Skeletal muscle tissue (tissue), 4 donors: ENCODE data around the gene NOX3. TPM values are rescaled to one million over a fixed set of nuclear protein-coding genes. Genes with fewer than 3 reads are reported as not detected.
"Not testable (repeated sequence)": the region's sequence is repeated elsewhere in the genome, so short reads cannot be mapped to it uniquely, and the experiment has no call there.

Experiments used
- H3K27ac ChIP-seq: one replicate; pipeline ENCODE4 v1.7.0; 2013; ENCODE audit warnings: mild to moderate bottlenecking, low read depth, low read length, inconsistent platforms
- H3K27me3 ChIP-seq, 3 donors: one replicate each; pipeline ENCODE4 v1.7.0; 2013; ENCODE audit warnings: low read length in 3 of 3; ENCODE audit not compliant: control insufficient read depth in 3 of 3, insufficient read depth in 3 of 3
- H3K36me3 ChIP-seq, 3 donors: one replicate each; pipeline ENCODE4 v1.7.0; 2013; ENCODE audit warnings: low read length in 3 of 3; ENCODE audit not compliant: control insufficient read depth in 3 of 3, insufficient read depth in 3 of 3
- H3K4me1 ChIP-seq, 3 donors: one replicate each; pipeline ENCODE4 v1.7.0; 2013; ENCODE audit warnings: low read length in 3 of 3, mild to moderate bottlenecking in 3 of 3; ENCODE audit not compliant: control insufficient read depth in 3 of 3, insufficient read depth in 3 of 3
- H3K4me3 ChIP-seq, 3 donors: one replicate each; pipeline ENCODE4 v1.7.0; 2013; ENCODE audit warnings: low read length in 3 of 3
- H3K9ac ChIP-seq, 3 donors: one replicate each; pipeline ENCODE4 v1.7.0; 2013; ENCODE audit warnings: low read length in 3 of 3, mild to moderate bottlenecking in 3 of 3, moderate library complexity in 2 of 3, low read depth in 1 of 3
- H3K9me3 ChIP-seq, 3 donors: one replicate each; pipeline ENCODE4 v1.7.0; 2013; ENCODE audit warnings: low read length in 3 of 3; ENCODE audit not compliant: control insufficient read depth in 3 of 3
- total RNA-seq: library from RNA; depleted of rRNA; stranded (reverse); fragments of >200 nt; gene quantifications from one replicate; pipeline ENCODE4 v1.2.3, GENCODE V29; 2014
- donor health status: Osteomylitis.

Gene NOX3
- total RNA-seq, 1 donor from 2014 or later, result not detected

DNA sequence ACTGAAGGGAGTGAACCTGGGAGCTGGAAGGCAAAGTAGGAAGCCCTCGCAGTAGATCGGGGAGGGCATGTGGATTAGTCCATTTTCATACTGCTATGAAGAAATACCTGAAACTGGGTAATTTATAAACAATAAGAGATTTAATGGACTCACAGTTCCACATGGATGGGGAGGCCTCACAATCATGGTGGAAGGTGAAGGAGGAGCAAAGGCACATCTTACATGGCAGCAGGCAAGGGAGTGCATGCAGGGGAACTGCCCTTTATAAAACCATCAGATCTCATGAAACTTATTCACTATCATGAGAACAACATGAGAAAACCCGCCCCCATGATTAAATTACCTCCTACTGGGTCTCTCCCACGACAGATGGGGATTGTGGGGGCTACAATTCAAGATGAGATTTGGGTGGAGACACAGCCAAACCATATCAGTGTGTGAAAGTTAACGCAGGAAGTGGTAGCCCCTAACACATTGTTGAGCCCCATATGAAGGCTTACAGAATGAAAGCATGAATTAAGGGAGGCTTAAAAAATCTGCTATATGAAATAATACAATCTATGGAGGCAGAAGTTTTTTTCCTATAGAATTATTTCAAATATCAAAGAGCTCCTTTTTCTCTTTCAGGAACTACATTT, 15.5 kb upstream of the NOX3 start:
- H3K36me3 ChIP-seq, H3K27me3 ChIP-seq, H3K4me1 ChIP-seq, H3K9me3 ChIP-seq, H3K9ac ChIP-seq, H3K27ac ChIP-seq, H3K4me3 ChIP-seq: not testable (repeated sequence)

DNA sequence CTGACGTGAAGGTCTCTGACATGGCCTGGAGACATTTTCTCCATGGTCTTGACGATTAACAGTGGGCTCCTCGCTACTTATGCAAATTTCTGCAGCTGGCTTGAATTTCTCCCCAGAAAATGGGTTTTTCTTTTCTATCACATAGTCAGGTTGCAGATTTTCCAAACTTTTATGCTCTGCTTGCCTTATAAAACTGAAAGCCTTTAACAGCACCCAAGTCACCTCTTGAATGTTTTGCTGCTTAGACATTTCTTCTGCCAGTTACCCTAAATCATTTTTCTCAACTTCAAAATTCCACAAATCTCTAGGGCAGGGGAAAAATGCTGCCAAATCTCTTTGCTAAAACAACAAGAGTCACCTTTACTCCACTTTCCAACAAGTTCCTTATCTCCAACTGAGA, 12.9 kb upstream of the NOX3 start:
- H3K4me1 ChIP-seq, H3K27ac ChIP-seq, H3K9me3 ChIP-seq: not testable (repeated sequence)

DNA sequence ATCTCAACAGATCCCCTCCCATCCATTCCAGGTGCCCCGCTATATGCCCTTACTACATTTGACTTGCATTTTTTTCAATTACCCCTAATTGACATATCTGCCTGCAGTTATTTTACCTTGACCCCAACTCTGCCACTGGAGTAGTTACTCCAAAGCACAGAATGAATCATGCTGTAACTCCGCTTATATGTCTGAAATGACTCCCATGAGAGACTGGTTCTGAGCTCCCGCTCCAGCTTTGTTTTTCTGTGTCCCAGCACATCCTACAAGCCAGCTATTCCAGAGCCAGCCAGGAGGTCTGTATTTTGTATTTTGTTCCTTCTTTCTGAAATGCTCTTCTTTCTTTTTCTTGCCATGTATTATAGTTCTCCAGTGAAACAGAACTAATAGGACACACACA, 10.9 kb upstream of the NOX3 start:
- no peak overlapping the region for H3K9ac ChIP-seq
- no peak overlapping the region for H3K4me3 ChIP-seq
- H3K27ac ChIP-seq, result no peak overlapping the region
- peaks cover 0 to 2% (median 0%) of the 10 kb centered on the region in 3 donors for H3K9me3 ChIP-seq
- no peaks in the 10 kb centered on the region for H3K27me3 ChIP-seq
- H3K36me3 ChIP-seq, result no peaks in the 10 kb centered on the region
- no peaks in the 10 kb centered on the region for H3K4me1 ChIP-seq

More for the DNA sequence above, 12.9 kb upstream of the NOX3 start:
- H3K27me3 ChIP-seq, H3K4me3 ChIP-seq, H3K36me3 ChIP-seq, H3K9ac ChIP-seq: not testable (repeated sequence)

DNA sequence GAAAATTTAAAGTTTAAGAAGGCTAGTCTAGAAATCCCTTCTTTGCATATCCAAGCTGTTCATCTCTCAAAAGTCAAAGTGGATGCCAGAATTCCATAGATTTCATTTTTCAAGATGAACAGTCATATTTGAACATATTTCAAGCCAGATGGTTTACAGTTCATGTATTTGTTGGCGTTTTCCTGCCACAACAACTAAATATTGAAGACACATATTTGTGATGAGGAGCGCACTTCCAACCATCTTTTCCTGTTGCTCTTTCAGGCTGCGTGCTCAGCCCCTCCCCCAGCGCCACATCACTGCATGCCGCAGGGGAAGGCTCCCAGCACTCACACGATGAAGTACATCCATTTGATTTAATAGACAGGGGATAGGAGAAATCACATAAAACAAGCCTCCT, 5.9 kb upstream of the NOX3 start:
- Histone ChIP-seq H3K4me1 (no peaks in the 10 kb centered on the region), H3K9me3 (peaks cover 0 to 2% (median 0%) of the 10 kb centered on the region in 3 donors), H3K27ac (no peak overlapping the region), H3K4me3 (no peak overlapping the region), H3K27me3 (peaks cover 0 to 2% (median 0%) of the 10 kb centered on the region in 3 donors), H3K9ac (no peak overlapping the region), H3K36me3 (no peaks in the 10 kb centered on the region)

DNA sequence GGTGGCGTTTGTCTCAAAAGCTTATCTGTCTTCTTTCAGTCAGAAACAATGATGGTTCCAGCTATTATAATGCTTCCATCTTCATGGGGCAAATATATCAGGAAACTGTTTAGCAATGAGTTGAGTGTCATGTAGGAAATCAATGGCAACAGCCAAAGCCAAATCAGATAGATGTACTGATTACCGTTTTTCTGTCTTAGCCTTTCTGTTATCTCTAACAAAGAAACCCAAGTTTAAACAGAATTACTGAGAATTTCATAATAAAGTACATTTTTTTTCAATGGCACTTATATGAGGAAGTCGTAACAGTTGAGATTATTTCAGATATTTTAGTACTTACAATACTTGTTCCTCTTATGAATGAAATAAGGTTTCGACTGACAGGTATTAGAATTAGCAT, 1.2 kb downstream of the NOX3 start:
- Histone ChIP-seq H3K4me1 (no peaks in the 10 kb centered on the region), H3K27ac (no peak overlapping the region), H3K9ac (no peak overlapping the region), H3K9me3 (no peaks in the 10 kb centered on the region), H3K27me3 (peaks cover 0 to 5% (median 0%) of the 10 kb centered on the region in 3 donors), H3K4me3 (no peak overlapping the region), H3K36me3 (no peaks in the 10 kb centered on the region)

DNA sequence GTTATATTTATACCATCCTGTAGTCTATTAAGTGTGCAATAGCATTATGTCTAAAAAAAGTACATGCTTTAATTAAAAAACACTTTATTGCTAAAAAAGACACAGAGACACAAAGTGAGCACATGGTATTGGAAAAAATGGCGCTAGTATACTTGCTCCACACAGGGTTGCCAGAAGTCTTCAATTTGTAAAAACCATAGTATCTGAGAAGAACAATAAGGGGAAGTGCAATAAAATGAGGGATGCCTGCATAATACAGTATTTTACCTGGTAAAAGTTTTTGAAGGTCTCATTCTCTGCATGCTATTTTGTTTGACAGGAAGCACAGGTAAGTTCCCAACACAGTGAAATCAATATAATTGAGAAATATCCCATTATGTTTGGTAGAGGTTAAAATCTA, 1.6 kb downstream of the NOX3 start:
- H3K27me3 ChIP-seq, result peaks cover 0 to 5% (median 0%) of the 10 kb centered on the region in 3 donors
- H3K9ac ChIP-seq, result no peak overlapping the region
- H3K36me3 ChIP-seq, result no peaks in the 10 kb centered on the region
- H3K4me3 ChIP-seq, result no peak overlapping the region
- no peaks in the 10 kb centered on the region for H3K4me1 ChIP-seq
- H3K9me3 ChIP-seq, result no peaks in the 10 kb centered on the region
- no peak overlapping the region for H3K27ac ChIP-seq

DNA sequence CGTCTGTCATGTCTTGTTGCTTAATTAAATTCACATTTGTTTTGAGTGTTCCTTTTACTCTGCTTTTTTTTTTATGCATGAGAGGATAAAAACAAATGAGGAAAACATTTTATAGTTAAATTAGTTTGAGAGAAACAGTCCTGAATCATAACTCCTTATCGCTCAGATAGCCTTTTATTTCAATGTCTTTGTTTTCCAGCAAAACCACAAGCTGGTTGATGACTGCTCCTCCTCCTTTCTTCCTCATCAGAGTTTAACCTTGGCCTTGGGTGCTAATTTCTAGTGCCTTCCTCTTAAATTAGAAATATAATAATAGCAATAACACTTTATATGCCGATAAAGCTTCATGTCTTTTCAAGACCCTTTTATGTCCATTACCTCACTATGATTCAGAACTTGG, 3.1 kb downstream of the NOX3 start:
- Histone ChIP-seq H3K4me3 (no peak overlapping the region), H3K9ac (no peak overlapping the region), H3K27me3 (peaks cover 0 to 5% (median 0%) of the 10 kb centered on the region in 3 donors), H3K4me1 (no peaks in the 10 kb centered on the region), H3K9me3 (no peaks in the 10 kb centered on the region), H3K36me3 (no peaks in the 10 kb centered on the region), H3K27ac (no peak overlapping the region)

DNA sequence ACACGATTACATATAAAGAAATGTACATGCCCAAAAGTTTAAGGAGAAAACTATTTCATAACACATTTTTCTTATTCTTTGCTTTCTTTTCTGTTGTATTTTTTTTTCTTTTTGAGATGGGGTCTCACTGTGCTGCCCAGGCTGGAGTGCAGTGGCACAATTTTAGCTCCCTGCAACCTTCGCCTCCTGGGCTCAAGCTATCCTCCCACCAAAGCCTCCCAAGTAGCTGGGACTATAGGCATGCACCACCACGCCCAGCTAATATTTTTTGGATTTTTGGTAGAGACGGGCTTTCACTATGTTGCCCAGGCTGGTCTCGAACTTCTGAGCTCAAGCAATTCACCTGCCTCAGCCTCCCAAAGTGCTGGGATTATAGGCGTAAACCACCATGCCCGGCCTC, 4.1 kb downstream of the NOX3 start:
- not testable (repeated sequence) for H3K27me3 ChIP-seq, H3K9ac ChIP-seq, H3K27ac ChIP-seq, H3K4me3 ChIP-seq, H3K9me3 ChIP-seq, H3K4me1 ChIP-seq, H3K36me3 ChIP-seq

DNA sequence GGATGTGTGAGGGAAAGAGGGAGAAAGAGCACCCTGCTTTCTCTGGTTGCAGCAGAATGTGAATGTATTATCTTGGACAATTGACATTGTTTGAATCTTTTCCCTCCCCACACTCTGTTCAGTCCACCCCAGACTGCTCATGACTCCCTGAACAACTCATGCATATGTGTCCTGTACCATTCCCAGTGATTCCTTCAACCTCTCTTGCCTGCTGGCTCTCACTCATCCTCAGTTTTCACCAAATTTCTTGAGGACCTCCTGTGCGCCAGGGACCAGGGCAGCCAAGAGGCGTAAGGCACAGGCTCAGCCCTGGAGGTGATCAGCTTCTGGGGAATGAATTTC, 5.4 kb downstream of the NOX3 start:
- Histone ChIP-seq H3K27ac (no peak overlapping the region), H3K27me3 (peaks cover 0 to 3% (median 0%) of the 10 kb centered on the region in 3 donors), H3K4me1 (no peaks in the 10 kb centered on the region), H3K9me3 (no peaks in the 10 kb centered on the region), H3K9ac (no peak overlapping the region), H3K4me3 (no peak overlapping the region), H3K36me3 (no peaks in the 10 kb centered on the region)

DNA sequence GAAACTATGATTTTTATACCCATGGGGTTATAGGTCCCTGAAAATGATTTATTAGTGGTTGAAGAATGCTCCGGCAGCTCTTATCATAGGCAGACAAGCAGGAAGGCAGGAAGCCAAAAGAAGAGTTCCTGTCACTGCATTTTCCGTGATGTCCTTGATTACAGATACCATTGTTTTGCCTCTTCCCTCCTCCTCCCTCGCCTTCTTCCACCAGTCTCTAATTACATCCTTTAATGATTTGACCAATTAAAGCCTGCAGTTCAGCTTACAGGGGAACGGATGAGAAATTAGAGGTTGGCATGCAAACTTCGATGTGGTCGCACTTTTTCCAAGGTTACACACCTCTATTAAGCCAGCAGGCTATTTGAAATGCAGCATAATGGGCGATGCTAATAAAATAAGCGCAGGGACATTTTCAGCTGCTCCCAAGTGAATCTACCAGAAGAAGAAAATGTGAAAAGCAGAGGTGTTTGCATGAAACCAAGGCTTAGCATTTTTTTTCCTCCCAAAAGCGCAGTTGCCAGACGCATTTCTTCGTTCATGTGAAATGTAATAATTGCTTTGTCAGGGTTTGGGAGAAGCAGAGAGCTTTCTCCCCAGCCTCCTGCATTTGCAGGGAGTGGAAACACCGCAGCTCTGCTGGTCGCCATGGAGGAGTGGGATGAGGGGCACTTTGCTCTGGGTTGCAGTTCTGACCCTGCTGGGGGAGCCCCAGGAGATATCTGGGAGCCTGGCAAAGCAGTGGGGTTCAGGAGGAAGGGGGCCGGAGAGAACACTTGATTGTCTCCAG, 6.0 kb downstream of the NOX3 start:
- Histone ChIP-seq H3K9me3 (no peaks in the 10 kb centered on the region), H3K27ac (no peak overlapping the region), H3K4me1 (no peaks in the 10 kb centered on the region), H3K9ac (no peak overlapping the region), H3K36me3 (no peaks in the 10 kb centered on the region), H3K4me3 (no peak overlapping the region), H3K27me3 (peaks cover 0 to 3% (median 0%) of the 10 kb centered on the region in 3 donors)
